ENCODE measurements around the gene RBPJ.

DNA sequence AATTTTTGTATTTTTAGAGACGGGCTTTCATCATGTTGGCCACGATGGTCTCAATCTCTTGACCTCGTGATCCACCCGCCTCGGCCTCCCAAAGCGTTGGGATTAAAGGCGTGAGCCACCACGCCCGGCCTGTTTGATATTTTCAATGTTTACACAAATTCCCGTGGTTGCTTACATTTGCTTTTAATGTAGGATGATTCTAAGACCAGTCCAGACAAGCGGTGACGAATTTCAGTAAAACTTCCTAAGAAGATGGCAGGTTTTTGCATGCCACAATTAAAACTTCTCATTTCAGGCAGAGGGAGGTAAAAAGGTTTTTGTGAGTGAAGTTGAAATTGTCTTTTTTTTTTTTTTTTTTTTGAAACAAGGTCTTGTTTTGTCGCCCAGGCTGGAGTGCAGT lies 41.4 kb upstream of the RBPJ start:
- TF ChIP-seq, protein P1, sequence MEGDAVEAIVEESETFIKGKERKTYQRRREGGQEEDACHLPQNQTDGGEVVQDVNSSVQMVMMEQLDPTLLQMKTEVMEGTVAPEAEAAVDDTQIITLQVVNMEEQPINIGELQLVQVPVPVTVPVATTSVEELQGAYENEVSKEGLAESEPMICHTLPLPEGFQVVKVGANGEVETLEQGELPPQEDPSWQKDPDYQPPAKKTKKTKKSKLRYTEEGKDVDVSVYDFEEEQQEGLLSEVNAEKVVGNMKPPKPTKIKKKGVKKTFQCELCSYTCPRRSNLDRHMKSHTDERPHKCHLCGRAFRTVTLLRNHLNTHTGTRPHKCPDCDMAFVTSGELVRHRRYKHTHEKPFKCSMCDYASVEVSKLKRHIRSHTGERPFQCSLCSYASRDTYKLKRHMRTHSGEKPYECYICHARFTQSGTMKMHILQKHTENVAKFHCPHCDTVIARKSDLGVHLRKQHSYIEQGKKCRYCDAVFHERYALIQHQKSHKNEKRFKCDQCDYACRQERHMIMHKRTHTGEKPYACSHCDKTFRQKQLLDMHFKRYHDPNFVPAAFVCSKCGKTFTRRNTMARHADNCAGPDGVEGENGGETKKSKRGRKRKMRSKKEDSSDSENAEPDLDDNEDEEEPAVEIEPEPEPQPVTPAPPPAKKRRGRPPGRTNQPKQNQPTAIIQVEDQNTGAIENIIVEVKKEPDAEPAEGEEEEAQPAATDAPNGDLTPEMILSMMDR (conservative IDR thresholded peaks at IDR 0.05): no peak
- TF ChIP-seq EZH2 (IDR thresholded peaks at IDR 0.05; ENCODE audit: low read depth): no peak
